ENCODE measurements around the gene ACE. TPM values are rescaled to one million over a fixed set of nuclear protein-coding genes. Genes with fewer than 3 reads are reported as not detected.

ACE gene
- total RNA-seq, 1 donor = 1.7 TPM

GRCh38 chr17:63479495-63480184 lies 2.8 kb downstream of the ACE start:
- no peak overlapping the region for H3K4me3 ChIP-seq (ENCODE audit: low read depth, low read length)
- no peak for TF ChIP-seq CTCF (IDR thresholded peaks at IDR 0.05; ENCODE audit: insufficient read depth, low read depth, low read length)
- DNase-seq (ENCODE audit: low read depth) = no peak

GRCh38 chr17:63480192-63480784 lies 3.4 kb downstream of the ACE start:
- DNase-seq (ENCODE audit: low read depth) = no peak
- no peak for TF ChIP-seq CTCF (IDR thresholded peaks at IDR 0.05; ENCODE audit: insufficient read depth, low read depth, low read length)
- no peak overlapping the region for H3K4me3 ChIP-seq (ENCODE audit: low read depth, low read length)

- no peak overlapping the region for H3K4me3 ChIP-seq (ENCODE audit: low read depth, low read length)
- DNase-seq (ENCODE audit: low read depth) = no peak
Observed at GRCh38 chr17:63480826-63481487, 4.1 kb downstream of the ACE start.

GRCh38 chr17:63481488-63481870 lies 4.6 kb downstream of the ACE start:
- no peak for TF ChIP-seq CTCF (IDR thresholded peaks at IDR 0.05; ENCODE audit: insufficient read depth, low read depth, low read length)
- no peak overlapping the region for H3K4me3 ChIP-seq (ENCODE audit: low read depth, low read length)
- no peak for DNase-seq (ENCODE audit: low read depth)

More at GRCh38 chr17:63480826-63481487, 4.1 kb downstream of the ACE start:
- no peak for TF ChIP-seq CTCF (IDR thresholded peaks at IDR 0.05; ENCODE audit: insufficient read depth, low read depth, low read length)

- TF ChIP-seq CTCF (IDR thresholded peaks at IDR 0.05; ENCODE audit: insufficient read depth, low read depth, low read length) = no peak
- DNase-seq (ENCODE audit: low read depth) = no peak
- no peak overlapping the region for H3K4me3 ChIP-seq (ENCODE audit: low read depth, low read length)
Observed at GRCh38 chr17:63482509-63482908, 5.6 kb downstream of the ACE start.

GRCh38 chr17:63483038-63483437 lies 6.2 kb downstream of the ACE start:
- no peak overlapping the region for H3K4me3 ChIP-seq (ENCODE audit: low read depth, low read length)
- DNase-seq (ENCODE audit: low read depth) = no peak
- TF ChIP-seq CTCF (IDR thresholded peaks at IDR 0.05; ENCODE audit: insufficient read depth, low read depth, low read length) = no peak
